ENCODE measurements around the gene TLCD4. TPM values are rescaled to one million over a fixed set of nuclear protein-coding genes. Genes with fewer than 3 reads are reported as not detected.

TLCD4 gene
- total RNA-seq, 4 donors from 2014 or later = 15.3 to 19.5 (median 17.8) TPM

DNA sequence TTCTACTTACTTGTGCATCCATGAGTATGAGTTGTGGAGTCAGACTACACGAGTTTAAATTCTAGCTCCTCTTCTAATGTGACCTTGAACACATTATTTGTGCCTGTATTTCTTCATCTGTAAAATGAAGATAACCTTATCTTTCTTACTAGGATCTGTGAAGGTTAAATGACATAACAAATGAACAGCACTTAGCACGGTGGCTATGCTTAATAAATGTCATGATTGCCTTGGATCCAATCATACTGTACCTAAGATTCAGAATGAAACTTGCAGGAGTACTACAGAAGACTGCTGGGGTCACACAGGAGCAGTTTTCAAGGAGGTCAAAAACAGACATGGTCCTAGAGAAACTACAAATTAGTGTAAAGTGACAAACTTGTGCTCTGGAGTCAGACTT is 22.2 kb upstream of the TLCD4 start:
- TF ChIP-seq, protein P1, sequence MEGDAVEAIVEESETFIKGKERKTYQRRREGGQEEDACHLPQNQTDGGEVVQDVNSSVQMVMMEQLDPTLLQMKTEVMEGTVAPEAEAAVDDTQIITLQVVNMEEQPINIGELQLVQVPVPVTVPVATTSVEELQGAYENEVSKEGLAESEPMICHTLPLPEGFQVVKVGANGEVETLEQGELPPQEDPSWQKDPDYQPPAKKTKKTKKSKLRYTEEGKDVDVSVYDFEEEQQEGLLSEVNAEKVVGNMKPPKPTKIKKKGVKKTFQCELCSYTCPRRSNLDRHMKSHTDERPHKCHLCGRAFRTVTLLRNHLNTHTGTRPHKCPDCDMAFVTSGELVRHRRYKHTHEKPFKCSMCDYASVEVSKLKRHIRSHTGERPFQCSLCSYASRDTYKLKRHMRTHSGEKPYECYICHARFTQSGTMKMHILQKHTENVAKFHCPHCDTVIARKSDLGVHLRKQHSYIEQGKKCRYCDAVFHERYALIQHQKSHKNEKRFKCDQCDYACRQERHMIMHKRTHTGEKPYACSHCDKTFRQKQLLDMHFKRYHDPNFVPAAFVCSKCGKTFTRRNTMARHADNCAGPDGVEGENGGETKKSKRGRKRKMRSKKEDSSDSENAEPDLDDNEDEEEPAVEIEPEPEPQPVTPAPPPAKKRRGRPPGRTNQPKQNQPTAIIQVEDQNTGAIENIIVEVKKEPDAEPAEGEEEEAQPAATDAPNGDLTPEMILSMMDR (IDR thresholded peaks at IDR 0.05) = no peak
- TF ChIP-seq POLR2AphosphoS5 (IDR thresholded peaks at IDR 0.05) (no peak), POLR2A (IDR thresholded peaks at IDR 0.05) (no peak), EP300 (IDR thresholded peaks at IDR 0.05) (no peak)
- no peak overlapping the region for H3K4me3 ChIP-seq
- H3K27me3 ChIP-seq = no peaks in the 10 kb centered on the region
- 39 to 59% methylated on average over 2 of the region's 2 CpGs for WGBS, 2 donors (ENCODE audit: low coverage in 1 of 2)
- no peaks in the 10 kb centered on the region for H3K36me3 ChIP-seq
- no peak for ATAC-seq
- no peaks in the 10 kb centered on the region for H3K4me1 ChIP-seq
- H3K27ac ChIP-seq = no peak overlapping the region
- H3K9me3 ChIP-seq = peaks cover 0 to 3% (median 0%) of the 10 kb centered on the region in 3 donors

DNA sequence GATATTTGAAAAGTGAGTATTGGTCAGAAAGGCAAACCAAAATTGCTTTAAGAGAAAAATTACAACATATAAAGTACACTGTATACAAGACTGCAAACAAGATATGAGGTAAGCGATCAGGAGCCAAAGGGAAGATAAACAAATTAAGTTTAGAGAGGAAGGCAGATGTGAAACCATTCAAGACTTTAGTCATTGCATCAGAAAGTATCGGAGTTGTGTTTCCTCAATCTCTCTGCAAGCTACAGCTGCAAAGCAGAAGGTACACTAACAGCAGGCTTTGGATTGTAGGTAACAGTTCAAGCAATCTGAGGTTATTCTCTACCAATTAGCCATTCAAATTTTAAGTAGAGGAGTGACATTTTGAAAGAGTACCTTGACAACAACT is 21.3 kb upstream of the TLCD4 start:
- no peak overlapping the region for H3K4me3 ChIP-seq
- WGBS, 2 donors (ENCODE audit: low coverage in 1 of 2) = 67 to 77% methylated on average over 2 of the region's 2 CpGs
- no peaks in the 10 kb centered on the region for H3K9me3 ChIP-seq
- H3K27me3 ChIP-seq = no peaks in the 10 kb centered on the region
- H3K4me1 ChIP-seq = no peaks in the 10 kb centered on the region
- TF ChIP-seq POLR2A (IDR thresholded peaks at IDR 0.05) (no peak), EP300 (IDR thresholded peaks at IDR 0.05) (no peak), POLR2AphosphoS5 (IDR thresholded peaks at IDR 0.05) (no peak)
- TF ChIP-seq, protein P1 (IDR thresholded peaks at IDR 0.05) = no peak
- ATAC-seq = no peak
- no peaks in the 10 kb centered on the region for H3K36me3 ChIP-seq
- no peak overlapping the region for H3K27ac ChIP-seq

DNA sequence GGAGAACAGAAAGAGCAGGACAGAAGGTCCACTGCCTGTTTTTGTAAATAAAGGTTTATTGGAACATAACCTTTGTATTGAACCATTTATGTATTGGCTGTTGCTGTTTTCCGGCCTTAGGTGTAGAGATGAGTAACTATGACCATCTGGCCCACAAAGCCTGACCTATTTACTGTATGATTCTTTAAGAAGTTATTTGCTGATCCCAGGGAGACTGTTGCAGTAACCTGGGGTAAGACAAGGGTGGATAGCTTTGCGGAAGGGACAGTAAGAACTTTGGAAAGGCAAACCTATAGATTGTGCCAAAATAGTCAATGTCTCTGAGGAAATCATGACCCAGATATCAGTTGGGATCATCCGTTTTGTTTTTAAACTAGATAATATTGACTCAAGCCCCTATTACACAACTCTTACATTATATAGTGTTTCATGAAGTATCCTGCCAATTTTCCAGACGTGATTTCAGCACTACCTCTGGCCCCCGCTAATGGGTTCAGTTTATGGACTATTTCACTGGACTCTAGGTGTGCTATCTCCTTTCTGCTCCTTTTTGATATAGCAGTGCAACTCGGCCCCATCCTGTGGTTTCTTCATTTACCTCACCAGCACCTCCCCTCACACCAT is 20.8 kb upstream of the TLCD4 start:
- WGBS, 2 donors (ENCODE audit: low coverage in 1 of 2) = 84% methylated on average over 5 to 6 of the region's 6 CpGs
- no peaks in the 10 kb centered on the region for H3K9me3 ChIP-seq
- no peak for TF ChIP-seq POLR2AphosphoS5 (IDR thresholded peaks at IDR 0.05)
- H3K27me3 ChIP-seq = no peaks in the 10 kb centered on the region
- H3K27ac ChIP-seq = no peak overlapping the region
- H3K4me3 ChIP-seq = no peak overlapping the region
- peak; percentile 66 for ATAC-seq
- no peaks in the 10 kb centered on the region for H3K36me3 ChIP-seq
- H3K4me1 ChIP-seq = no peaks in the 10 kb centered on the region

DNA sequence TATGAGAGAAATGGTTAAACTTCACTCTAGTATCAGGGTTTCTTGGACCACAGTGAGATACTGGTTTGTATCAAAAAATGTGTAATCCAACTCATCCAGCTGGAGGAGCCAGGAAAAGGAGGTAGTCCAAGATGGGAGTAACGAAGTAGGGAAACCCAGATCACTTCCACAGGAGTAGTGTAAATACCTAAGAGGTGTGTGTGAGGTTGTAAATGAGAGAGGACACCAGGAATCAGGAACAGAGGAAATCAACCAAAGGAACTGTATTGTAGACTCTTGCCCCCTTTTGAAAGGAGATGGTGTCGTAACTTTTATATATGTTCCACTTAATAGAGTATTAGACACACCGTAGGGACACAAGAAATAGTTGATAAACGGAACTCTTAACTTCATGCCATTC is 19.7 kb upstream of the TLCD4 start:
- Histone ChIP-seq H3K36me3 (no peaks in the 10 kb centered on the region), H3K4me3 (no peak overlapping the region), H3K27ac (no peak overlapping the region), H3K27me3 (no peaks in the 10 kb centered on the region), H3K4me1 (no peaks in the 10 kb centered on the region), H3K9me3 (no peaks in the 10 kb centered on the region)
- TF ChIP-seq, protein P1 (IDR thresholded peaks at IDR 0.05) = no peak
- no peak for TF ChIP-seq POLR2AphosphoS5 (IDR thresholded peaks at IDR 0.05)
- no peak for TF ChIP-seq POLR2A (IDR thresholded peaks at IDR 0.05)
- TF ChIP-seq EP300 (IDR thresholded peaks at IDR 0.05) = no peak
- ATAC-seq = no peak
- WGBS, 2 donors (ENCODE audit: low coverage in 1 of 2) = 93 to 100% methylated on average over 3 to 4 of the region's 4 CpGs

DNA sequence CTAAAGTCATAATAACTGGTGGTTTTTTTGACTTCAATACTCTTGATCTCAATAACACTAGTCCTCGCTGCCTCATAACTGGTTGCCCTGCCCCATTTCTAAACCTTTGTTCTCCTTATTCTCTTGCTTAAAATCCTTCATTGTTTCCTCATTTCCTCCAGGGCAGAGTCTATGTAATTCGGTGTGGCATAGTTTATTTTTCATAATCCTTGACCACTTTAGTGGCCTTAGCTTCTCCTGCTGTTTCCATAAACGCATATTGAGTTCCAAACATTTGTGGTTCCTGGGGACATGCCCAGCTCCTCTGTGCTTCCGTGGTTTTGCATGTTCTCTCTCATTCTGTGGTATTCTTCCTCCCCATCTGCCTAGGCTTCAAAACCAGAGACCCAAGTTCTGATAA is 19.0 kb upstream of the TLCD4 start:
- Histone ChIP-seq H3K27me3 (no peaks in the 10 kb centered on the region), H3K4me1 (no peaks in the 10 kb centered on the region), H3K36me3 (no peaks in the 10 kb centered on the region), H3K27ac (no peak overlapping the region), H3K4me3 (no peak overlapping the region), H3K9me3 (no peaks in the 10 kb centered on the region)
- TF ChIP-seq, protein P1 (IDR thresholded peaks at IDR 0.05) = no peak
- TF ChIP-seq EP300 (IDR thresholded peaks at IDR 0.05) = no peak
- no peak for TF ChIP-seq POLR2AphosphoS5 (IDR thresholded peaks at IDR 0.05)
- no peak for TF ChIP-seq POLR2A (IDR thresholded peaks at IDR 0.05)
- WGBS, 2 donors (ENCODE audit: low coverage in 1 of 2) = 62 to 66% methylated on average over 3 to 4 of the region's 4 CpGs
- no peak for ATAC-seq
